HEK293T (cell line): ENCODE data around the gene ESR1.

Experiments used
- ARNT ChIP-seq: fragments of 450-650 bp; IDR thresholded peaks from 2 replicates; pipeline ENCODE4 v1.6.1; 2017; ENCODE audit warnings: mild to moderate bottlenecking
- BHLHE40 ChIP-seq: fragments of 450-650 bp; IDR thresholded peaks from 2 replicates; pipeline ENCODE4 v1.6.1; 2016; ENCODE audit warnings: mild to moderate bottlenecking, moderate library complexity, borderline replicate concordance
- CTBP1 ChIP-seq: fragments of 450-650 bp; IDR thresholded peaks from 2 replicates; pipeline ENCODE4 v1.6.1; 2016; ENCODE audit warnings: borderline replicate concordance
- ELF4 ChIP-seq: fragments of 450-650 bp; IDR thresholded peaks from 2 replicates; pipeline ENCODE4 v1.6.1; 2017; ENCODE audit warnings: antibody characterized with exemption
- FOXA1 ChIP-seq: fragments of 450-650 bp; IDR thresholded peaks from 2 replicates; pipeline ENCODE4 v1.6.1; 2016; ENCODE audit warnings: mild to moderate bottlenecking
- FOXK2 ChIP-seq: fragments of 450-650 bp; IDR thresholded peaks from 2 replicates; pipeline ENCODE4 v1.6.1; 2016; ENCODE audit warnings: mild to moderate bottlenecking
- FOXM1 ChIP-seq: fragments of 450-650 bp; IDR thresholded peaks from 2 replicates; pipeline ENCODE4 v1.6.1; 2017; ENCODE audit warnings: mild to moderate bottlenecking, borderline replicate concordance
- HDGF ChIP-seq: fragments of 450-650 bp; IDR thresholded peaks from 2 replicates; pipeline ENCODE4 v1.6.1; 2017; ENCODE audit warnings: antibody characterized with exemption, borderline replicate concordance
- NFRKB ChIP-seq: fragments of 450-650 bp; IDR thresholded peaks from 2 replicates; pipeline ENCODE4 v1.6.1; 2016; ENCODE audit warnings: mild to moderate bottlenecking, moderate library complexity
- PKNOX1 ChIP-seq: fragments of 450-650 bp; IDR thresholded peaks from 2 replicates; pipeline ENCODE4 v1.6.1; 2016
- SP1 ChIP-seq: fragments of 450-650 bp; IDR thresholded peaks from 2 replicates; pipeline ENCODE4 v1.6.1; 2017
- SUZ12 ChIP-seq: fragments of 450-650 bp; IDR thresholded peaks from 2 replicates; pipeline ENCODE4 v1.6.1; 2016; ENCODE audit warnings: mild to moderate bottlenecking
- TARDBP ChIP-seq: fragments of 450-650 bp; IDR thresholded peaks from 2 replicates; pipeline ENCODE4 v1.6.1; 2016
- ZNF384 ChIP-seq: fragments of 450-650 bp; IDR thresholded peaks from 2 replicates; pipeline ENCODE4 v1.6.1; 2016

DNA sequence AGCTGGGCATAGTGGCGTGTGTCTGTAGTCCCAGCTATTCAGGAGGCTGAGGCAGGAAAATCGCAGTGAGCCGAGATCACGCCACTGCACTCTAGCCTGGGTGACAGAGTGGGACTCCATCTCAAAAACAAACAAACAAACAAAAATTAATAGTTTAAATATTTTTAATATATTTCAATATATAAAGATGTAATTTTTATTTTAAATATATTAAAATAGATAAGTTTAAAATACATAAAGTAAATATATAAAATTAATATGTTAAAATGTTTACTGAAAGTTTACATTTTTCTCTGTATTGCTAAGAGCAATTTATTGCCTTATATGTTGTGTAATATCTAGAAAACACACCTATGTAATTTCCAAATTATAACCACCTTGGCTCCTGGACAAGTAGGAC lies 44.7 kb upstream of the ESR1 start:
- no peak for TF ChIP-seq SP1
- no peak for TF ChIP-seq FOXA1
- no peak for TF ChIP-seq FOXK2
- no peak for TF ChIP-seq ELF4
- TF ChIP-seq NFRKB, result no peak
- no peak for TF ChIP-seq TARDBP
- TF ChIP-seq ZNF384, result no peak
- no peak for TF ChIP-seq ARNT
- no peak for TF ChIP-seq PKNOX1
- no peak for TF ChIP-seq BHLHE40
- no peak for TF ChIP-seq SUZ12
- TF ChIP-seq HDGF, result no peak
- no peak for TF ChIP-seq FOXM1
- no peak for TF ChIP-seq CTBP1
